ENCODE results near the gene TAAR5. TPM values are rescaled to one million over a fixed set of nuclear protein-coding genes. Genes with fewer than 3 reads are reported as not detected.

TAAR5 gene
- total and polyA plus RNA-seq, 2 of the 8 experiments (the other 6 are each of a cell fraction or from before 2014, with no cell fraction given): not detected

DNA sequence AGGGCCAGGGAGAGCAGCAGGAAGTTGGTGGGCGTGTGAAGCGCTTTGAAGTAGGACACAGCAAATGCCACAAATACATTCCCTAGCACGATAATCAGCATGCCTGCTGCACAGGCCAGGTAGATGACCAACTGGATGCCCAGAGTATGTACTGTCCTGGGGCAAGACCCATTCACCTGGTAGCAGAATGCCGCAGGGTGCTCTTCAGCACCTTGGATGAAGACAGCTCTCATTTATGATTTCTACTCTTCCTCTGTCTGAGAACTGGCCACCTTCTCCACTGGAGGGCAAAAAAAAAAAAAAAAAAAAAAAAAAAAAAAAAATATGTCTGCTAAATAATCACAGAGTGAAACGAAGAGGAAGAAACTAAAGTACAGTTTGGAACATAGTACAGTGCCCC is at the start of gene TAAR5 (continued):
- TF ChIP-seq ZNF274 (IDR thresholded peaks at IDR 0.05; ENCODE audit: borderline replicate concordance, extremely low read depth, low read length): no peak
- no peak for TF ChIP-seq GTF2F1 (IDR thresholded peaks at IDR 0.05; ENCODE audit: borderline replicate concordance, low read depth, low read length)
- TF ChIP-seq SP2 (IDR thresholded peaks at IDR 0.05; ENCODE audit: low read length): no peak
- no peak for TF ChIP-seq RFX5 (IDR thresholded peaks at IDR 0.05; ENCODE audit: borderline replicate concordance, low read depth, low read length)
- no peak for TF ChIP-seq CEBPB (IDR thresholded peaks at IDR 0.05; ENCODE audit: low read depth, low read length)
- TF ChIP-seq EP300 (IDR thresholded peaks at IDR 0.05; ENCODE audit: borderline replicate concordance in 1 of 2, low read depth in 2 of 2, low read length in 2 of 2): no peak
- TF ChIP-seq, protein P1, sequence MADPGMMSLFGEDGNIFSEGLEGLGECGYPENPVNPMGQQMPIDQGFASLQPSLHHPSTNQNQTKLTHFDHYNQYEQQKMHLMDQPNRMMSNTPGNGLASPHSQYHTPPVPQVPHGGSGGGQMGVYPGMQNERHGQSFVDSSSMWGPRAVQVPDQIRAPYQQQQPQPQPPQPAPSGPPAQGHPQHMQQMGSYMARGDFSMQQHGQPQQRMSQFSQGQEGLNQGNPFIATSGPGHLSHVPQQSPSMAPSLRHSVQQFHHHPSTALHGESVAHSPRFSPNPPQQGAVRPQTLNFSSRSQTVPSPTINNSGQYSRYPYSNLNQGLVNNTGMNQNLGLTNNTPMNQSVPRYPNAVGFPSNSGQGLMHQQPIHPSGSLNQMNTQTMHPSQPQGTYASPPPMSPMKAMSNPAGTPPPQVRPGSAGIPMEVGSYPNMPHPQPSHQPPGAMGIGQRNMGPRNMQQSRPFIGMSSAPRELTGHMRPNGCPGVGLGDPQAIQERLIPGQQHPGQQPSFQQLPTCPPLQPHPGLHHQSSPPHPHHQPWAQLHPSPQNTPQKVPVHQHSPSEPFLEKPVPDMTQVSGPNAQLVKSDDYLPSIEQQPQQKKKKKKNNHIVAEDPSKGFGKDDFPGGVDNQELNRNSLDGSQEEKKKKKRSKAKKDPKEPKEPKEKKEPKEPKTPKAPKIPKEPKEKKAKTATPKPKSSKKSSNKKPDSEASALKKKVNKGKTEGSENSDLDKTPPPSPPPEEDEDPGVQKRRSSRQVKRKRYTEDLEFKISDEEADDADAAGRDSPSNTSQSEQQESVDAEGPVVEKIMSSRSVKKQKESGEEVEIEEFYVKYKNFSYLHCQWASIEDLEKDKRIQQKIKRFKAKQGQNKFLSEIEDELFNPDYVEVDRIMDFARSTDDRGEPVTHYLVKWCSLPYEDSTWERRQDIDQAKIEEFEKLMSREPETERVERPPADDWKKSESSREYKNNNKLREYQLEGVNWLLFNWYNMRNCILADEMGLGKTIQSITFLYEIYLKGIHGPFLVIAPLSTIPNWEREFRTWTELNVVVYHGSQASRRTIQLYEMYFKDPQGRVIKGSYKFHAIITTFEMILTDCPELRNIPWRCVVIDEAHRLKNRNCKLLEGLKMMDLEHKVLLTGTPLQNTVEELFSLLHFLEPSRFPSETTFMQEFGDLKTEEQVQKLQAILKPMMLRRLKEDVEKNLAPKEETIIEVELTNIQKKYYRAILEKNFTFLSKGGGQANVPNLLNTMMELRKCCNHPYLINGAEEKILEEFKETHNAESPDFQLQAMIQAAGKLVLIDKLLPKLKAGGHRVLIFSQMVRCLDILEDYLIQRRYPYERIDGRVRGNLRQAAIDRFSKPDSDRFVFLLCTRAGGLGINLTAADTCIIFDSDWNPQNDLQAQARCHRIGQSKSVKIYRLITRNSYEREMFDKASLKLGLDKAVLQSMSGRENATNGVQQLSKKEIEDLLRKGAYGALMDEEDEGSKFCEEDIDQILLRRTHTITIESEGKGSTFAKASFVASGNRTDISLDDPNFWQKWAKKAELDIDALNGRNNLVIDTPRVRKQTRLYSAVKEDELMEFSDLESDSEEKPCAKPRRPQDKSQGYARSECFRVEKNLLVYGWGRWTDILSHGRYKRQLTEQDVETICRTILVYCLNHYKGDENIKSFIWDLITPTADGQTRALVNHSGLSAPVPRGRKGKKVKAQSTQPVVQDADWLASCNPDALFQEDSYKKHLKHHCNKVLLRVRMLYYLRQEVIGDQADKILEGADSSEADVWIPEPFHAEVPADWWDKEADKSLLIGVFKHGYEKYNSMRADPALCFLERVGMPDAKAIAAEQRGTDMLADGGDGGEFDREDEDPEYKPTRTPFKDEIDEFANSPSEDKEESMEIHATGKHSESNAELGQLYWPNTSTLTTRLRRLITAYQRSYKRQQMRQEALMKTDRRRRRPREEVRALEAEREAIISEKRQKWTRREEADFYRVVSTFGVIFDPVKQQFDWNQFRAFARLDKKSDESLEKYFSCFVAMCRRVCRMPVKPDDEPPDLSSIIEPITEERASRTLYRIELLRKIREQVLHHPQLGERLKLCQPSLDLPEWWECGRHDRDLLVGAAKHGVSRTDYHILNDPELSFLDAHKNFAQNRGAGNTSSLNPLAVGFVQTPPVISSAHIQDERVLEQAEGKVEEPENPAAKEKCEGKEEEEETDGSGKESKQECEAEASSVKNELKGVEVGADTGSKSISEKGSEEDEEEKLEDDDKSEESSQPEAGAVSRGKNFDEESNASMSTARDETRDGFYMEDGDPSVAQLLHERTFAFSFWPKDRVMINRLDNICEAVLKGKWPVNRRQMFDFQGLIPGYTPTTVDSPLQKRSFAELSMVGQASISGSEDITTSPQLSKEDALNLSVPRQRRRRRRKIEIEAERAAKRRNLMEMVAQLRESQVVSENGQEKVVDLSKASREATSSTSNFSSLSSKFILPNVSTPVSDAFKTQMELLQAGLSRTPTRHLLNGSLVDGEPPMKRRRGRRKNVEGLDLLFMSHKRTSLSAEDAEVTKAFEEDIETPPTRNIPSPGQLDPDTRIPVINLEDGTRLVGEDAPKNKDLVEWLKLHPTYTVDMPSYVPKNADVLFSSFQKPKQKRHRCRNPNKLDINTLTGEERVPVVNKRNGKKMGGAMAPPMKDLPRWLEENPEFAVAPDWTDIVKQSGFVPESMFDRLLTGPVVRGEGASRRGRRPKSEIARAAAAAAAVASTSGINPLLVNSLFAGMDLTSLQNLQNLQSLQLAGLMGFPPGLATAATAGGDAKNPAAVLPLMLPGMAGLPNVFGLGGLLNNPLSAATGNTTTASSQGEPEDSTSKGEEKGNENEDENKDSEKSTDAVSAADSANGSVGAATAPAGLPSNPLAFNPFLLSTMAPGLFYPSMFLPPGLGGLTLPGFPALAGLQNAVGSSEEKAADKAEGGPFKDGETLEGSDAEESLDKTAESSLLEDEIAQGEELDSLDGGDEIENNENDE (IDR thresholded peaks at IDR 0.05; ENCODE audit: insufficient replicate concordance, low read length): no peak
